Mucosa of descending colon (tissue), 3 donors: Measurements from ENCODE around the gene FLRT3. TPM values are rescaled to one million over a fixed set of nuclear protein-coding genes. Genes with fewer than 3 reads are reported as not detected.
A peak's percentile ranks its signal among the peaks of the same experiment; 100 is the strongest.

Experiments
- ATAC-seq: fragments of 200-7000 bp; cut with Tn5 transposase; one replicate; pipeline ENCODE4 v1.9.1; 2020; ENCODE audit warnings: mild to moderate bottlenecking, moderate library complexity
- DNase-seq, 3 donors: peaks; one replicate each; pipeline ENCODE4 v3.0.0-alpha.2; 2020
- H3K36me3 ChIP-seq: fragments of 200-600 bp; one replicate; pipeline ENCODE4 v1.8.0; 2021; ENCODE audit warnings: low read depth, mild to moderate bottlenecking
- H3K4me1 ChIP-seq: fragments of 200-600 bp; one replicate; pipeline ENCODE4 v1.8.0; 2021; ENCODE audit warnings: low read depth, mild to moderate bottlenecking
- H3K4me3 ChIP-seq: fragments of 200-600 bp; one replicate; pipeline ENCODE4 v1.8.0; 2021; ENCODE audit warnings: mild to moderate bottlenecking
- H3K9me3 ChIP-seq: fragments of 200-600 bp; one replicate; pipeline ENCODE4 v1.8.0; 2021; ENCODE audit warnings: mild to moderate bottlenecking
- CTCF ChIP-seq: fragments of 200-600 bp; IDR thresholded peaks from one replicate; pipeline ENCODE4 v1.8.0; 2022; ENCODE audit warnings: antibody characterized with exemption, mild to moderate bottlenecking
- intact Hi-C, 2 donors: fragments of 100-400 bp; cut with DNase I in 1 of 2; cut with micrococcal nuclease in 1 of 2; formaldehyde crosslinking; loops; one replicate each; pipeline versions ENCODE4 v1.11.0 to v1.11.1; 2022; cut with DNase I, micrococcal nuclease
- total RNA-seq, 3 donors: library from RNA; stranded (reverse); fragmentation: NEBNext Ultra II Directional in 2 of 3; extraction: Animal tissue kit (Norgen Biotek cat#: 25700) in 2 of 3; gene quantifications; one replicate each; pipeline versions ENCODE4 v1.2.1 to v1.2.4, GENCODE V29; 2021 to 2023
- donor health status: DM: no; HTN: no; CAD: no; lungs with moderate emphysema.
- donor health status: DM: no; HTN: no; CAD: no.
- donor health status: DM: no; HTN: yes; CAD: no.

FLRT3 gene
- total RNA-seq, 3 donors from 2014 or later = 2.7 to 8.6 (median 3.2) TPM

GRCh38 chr20:14303651-14304050, 33.8 kb downstream of the FLRT3 start:
- no peak for TF ChIP-seq CTCF
- no peak for DNase-seq
- no peak overlapping the region for H3K4me3 ChIP-seq
- intact Hi-C loops = no loop called here
- H3K9me3 ChIP-seq = no peaks in the 10 kb centered on the region
- H3K36me3 ChIP-seq = no peaks in the 10 kb centered on the region
- H3K4me1 ChIP-seq = peaks cover 13% of the 10 kb centered on the region
- no peak for ATAC-seq

GRCh38 chr20:14303106-14303505, 34.3 kb downstream of the FLRT3 start:
- H3K4me3 ChIP-seq = no peak overlapping the region
- peaks cover 9% of the 10 kb centered on the region for H3K4me1 ChIP-seq
- ATAC-seq = no peak
- no peaks in the 10 kb centered on the region for H3K36me3 ChIP-seq
- DNase-seq = no peak
- intact Hi-C loops = no loop called here
- H3K9me3 ChIP-seq = no peaks in the 10 kb centered on the region
- TF ChIP-seq CTCF = no peak

- TF ChIP-seq CTCF = no peak
- Histone ChIP-seq H3K9me3 (no peaks in the 10 kb centered on the region), H3K36me3 (no peaks in the 10 kb centered on the region), H3K4me3 (no peak overlapping the region), H3K4me1 (no peaks in the 10 kb centered on the region)
- ATAC-seq (no peak), DNase-seq (no peak)
- intact Hi-C loops = no loop called here
Measured at GRCh38 chr20:14299831-14300230, 37.6 kb downstream of the FLRT3 start.

GRCh38 chr20:14295770-14296309, 41.6 kb downstream of the FLRT3 start:
- ATAC-seq = no peak
- Histone ChIP-seq H3K9me3 (no peaks in the 10 kb centered on the region), H3K4me3 (no peak overlapping the region), H3K36me3 (no peaks in the 10 kb centered on the region), H3K4me1 (no peaks in the 10 kb centered on the region)
- TF ChIP-seq CTCF = no peak
- intact Hi-C loops = no loop called here
- DNase-seq = no peak

- Histone ChIP-seq H3K4me3 (no peak overlapping the region), H3K9me3 (no peaks in the 10 kb centered on the region), H3K36me3 (no peaks in the 10 kb centered on the region), H3K4me1 (no peaks in the 10 kb centered on the region)
- peak; percentile 25 for ATAC-seq
- no peak for DNase-seq
- TF ChIP-seq CTCF = no peak
- intact Hi-C loops = no loop called here
Measured at GRCh38 chr20:14295238-14295637, 42.2 kb downstream of the FLRT3 start.

GRCh38 chr20:14291502-14291901, 45.9 kb downstream of the FLRT3 start:
- ATAC-seq = no peak

More at GRCh38 chr20:14291502-14291901, 45.9 kb downstream of the FLRT3 start:
- no peak for DNase-seq
- TF ChIP-seq CTCF = no peak
- intact Hi-C loops = no loop called here
- H3K9me3 ChIP-seq = no peaks in the 10 kb centered on the region
- H3K4me3 ChIP-seq = no peak overlapping the region
- no peaks in the 10 kb centered on the region for H3K4me1 ChIP-seq
- no peaks in the 10 kb centered on the region for H3K36me3 ChIP-seq
